Fibroblast of lung (primary cell): ENCODE data around the gene BANF2. TPM values are rescaled to one million over a fixed set of nuclear protein-coding genes. Genes with fewer than 3 reads are reported as not detected.

ENCODE experiments used
- DNase-seq, 2 donors: peaks; one replicate each; pipeline versions ENCODE4 v3.0.0 to v3.0.0-alpha.2; 2010; ENCODE audit warnings: low read depth in 2 of 2
- H2AFZ ChIP-seq: 2 replicates; pipeline ENCODE4 v1.5.1; 2012; ENCODE audit warnings: low read length, control low read depth, inconsistent platforms
- H3K27ac ChIP-seq: 2 replicates; pipeline ENCODE4 v1.5.1; 2011; ENCODE audit warnings: low read length, control low read depth; ENCODE audit not compliant: insufficient read depth
- H3K27me3 ChIP-seq: 2 replicates; pipeline ENCODE4 v1.5.1; 2011; ENCODE audit warnings: mild to moderate bottlenecking, low read length; ENCODE audit not compliant: control insufficient read depth, insufficient read depth
- H3K36me3 ChIP-seq: 2 replicates; pipeline ENCODE4 v1.5.1; 2011; ENCODE audit warnings: low read length; ENCODE audit not compliant: control insufficient read depth, insufficient read depth
- H3K4me1 ChIP-seq: 2 replicates; pipeline ENCODE4 v1.5.1; 2011; ENCODE audit warnings: low read length; ENCODE audit not compliant: control insufficient read depth, insufficient read depth; ENCODE audit errors: extremely low read depth
- H3K4me2 ChIP-seq: 2 replicates; pipeline ENCODE4 v1.5.1; 2011; ENCODE audit warnings: low read length, control low read depth; ENCODE audit not compliant: insufficient read depth; ENCODE audit errors: extremely low read depth
- H3K4me3 ChIP-seq, 4 experiments: fragments of 200-600 bp in 1 of 4; sonication (generic) in 1 of 4; replicated peaks in 1 of 4; 2 replicates each; pipeline ENCODE4 v1.5.1; 2011 to 2016; ENCODE audit warnings: low read length in 4 of 4, low read depth in 3 of 4, mild to moderate bottlenecking in 3 of 4, control low read depth in 2 of 4, inconsistent platforms in 1 of 4, mixed read lengths in 1 of 4; ENCODE audit not compliant: insufficient read depth in 1 of 4; ENCODE audit errors: control extremely low read depth in 1 of 4
- H3K79me2 ChIP-seq: 2 replicates; pipeline ENCODE4 v1.5.1; 2012; ENCODE audit warnings: mild to moderate bottlenecking, low read length, inconsistent platforms; ENCODE audit not compliant: control insufficient read depth, insufficient read depth
- H3K9ac ChIP-seq: 2 replicates; pipeline ENCODE4 v1.5.1; 2011; ENCODE audit warnings: mild to moderate bottlenecking, low read length, control low read depth; ENCODE audit not compliant: insufficient read depth
- H3K9me3 ChIP-seq: 2 replicates; pipeline ENCODE4 v1.5.1; 2012; ENCODE audit warnings: low read depth, low read length; ENCODE audit not compliant: control insufficient read depth, insufficient read depth
- H4K20me1 ChIP-seq: 2 replicates; pipeline ENCODE4 v1.5.1; 2011; ENCODE audit warnings: low read length; ENCODE audit not compliant: control insufficient read depth, insufficient read depth; ENCODE audit errors: extremely low read depth
- CTCF ChIP-seq, 2 donors: IDR thresholded peaks in 1 of 2; conservative IDR thresholded peaks in 1 of 2; 1 replicate in 1 of 2; 2 replicates in 1 of 2; pipeline ENCODE4 v1.5.1; 2011 to 2012; ENCODE audit warnings: low read length in 2 of 2, control low read depth in 1 of 2, inconsistent platforms in 1 of 2, low read depth in 1 of 2, mild to moderate bottlenecking in 1 of 2
- EZH2 ChIP-seq: IDR thresholded peaks from 2 replicates; pipeline ENCODE4 v1.5.1; 2012; ENCODE audit warnings: low read length, control low read depth, mild to moderate bottlenecking; ENCODE audit errors: missing control alignments
- polyA plus RNA-seq, 2 donors: library from polyadenylated mRNA; depleted of rRNA in 1 of 2; stranded (reverse) in 1 of 2; unstranded in 1 of 2; fragments of >200 nt; gene quantifications; 2 replicates each; pipeline ENCODE4 v1.2.1, GENCODE V29; 2011 to 2012; ENCODE audit warnings: missing spikeins in 1 of 2
- total RNA-seq: library from RNA; depleted of rRNA; stranded (reverse); fragments of >200 nt; gene quantifications from 2 replicates; pipeline ENCODE4 v1.2.1, GENCODE V29; 2014

BANF2 gene
- total and polyA plus RNA-seq, 2 donors (not counting 1 experiment from before 2014, with no cell fraction given) = not detected

- Histone ChIP-seq H3K79me2 (peaks cover 92% of the 10 kb centered on the region), H3K27me3 (no peaks in the 10 kb centered on the region), H3K9ac (no peak overlapping the region), H3K4me2 (no peak overlapping the region), H3K36me3 (peaks cover 12% of the 10 kb centered on the region), H3K4me1 (peaks cover 20% of the 10 kb centered on the region), H4K20me1 (peaks cover 2% of the 10 kb centered on the region), H3K4me3 (no peak overlapping the region), H3K27ac (peak overlapping the region; percentile 24), H2AFZ (no peak overlapping the region), H3K9me3 (no peaks in the 10 kb centered on the region)
- no peak for DNase-seq
- TF ChIP-seq CTCF (conservative IDR thresholded peaks at IDR 0.05 in 1 of 2, IDR thresholded peaks at IDR 0.05 in 1 of 2; ENCODE audit: low read depth in 1 of 2, low read length in 2 of 2) (no peak), EZH2 (no peak)
Observed at GRCh38 chr20:17676942-17677341, 22.8 kb upstream of the BANF2 start.

GRCh38 chr20:17678295-17678694 is 21.5 kb upstream of the BANF2 start:
- H3K9me3 ChIP-seq = no peaks in the 10 kb centered on the region
- peaks cover 20% of the 10 kb centered on the region for H3K4me1 ChIP-seq
- H3K4me3 ChIP-seq = no peak overlapping the region
- no peak overlapping the region for H2AFZ ChIP-seq
- no peak overlapping the region for H3K4me2 ChIP-seq
- TF ChIP-seq EZH2 (no peak), CTCF (conservative IDR thresholded peaks at IDR 0.05 in 1 of 2, IDR thresholded peaks at IDR 0.05 in 1 of 2; ENCODE audit: low read depth in 1 of 2, low read length in 2 of 2) (no peak)
- H3K27ac ChIP-seq = no peak overlapping the region
- H3K9ac ChIP-seq = no peak overlapping the region
- no peaks in the 10 kb centered on the region for H3K27me3 ChIP-seq
- H3K36me3 ChIP-seq = peaks cover 10% of the 10 kb centered on the region
- H3K79me2 ChIP-seq = peaks cover 78% of the 10 kb centered on the region
- H4K20me1 ChIP-seq = peaks cover 2% of the 10 kb centered on the region
- DNase-seq = peak in 1 of 2 donors; percentile 15

GRCh38 chr20:17678886-17679285 is 20.9 kb upstream of the BANF2 start:
- H2AFZ ChIP-seq = no peak overlapping the region
- H3K27ac ChIP-seq = no peak overlapping the region
- H3K4me2 ChIP-seq = no peak overlapping the region
- H3K79me2 ChIP-seq = peaks cover 72% of the 10 kb centered on the region
- H3K9me3 ChIP-seq = no peaks in the 10 kb centered on the region
- peaks cover 2% of the 10 kb centered on the region for H3K27me3 ChIP-seq
- H4K20me1 ChIP-seq = peaks cover 2% of the 10 kb centered on the region
- H3K36me3 ChIP-seq = peaks cover 10% of the 10 kb centered on the region
- TF ChIP-seq EZH2 (no peak), CTCF (conservative IDR thresholded peaks at IDR 0.05 in 1 of 2, IDR thresholded peaks at IDR 0.05 in 1 of 2; ENCODE audit: low read depth in 1 of 2, low read length in 2 of 2) (no peak)
- H3K4me3 ChIP-seq = no peak overlapping the region
- H3K4me1 ChIP-seq = peaks cover 20% of the 10 kb centered on the region
- no peak overlapping the region for H3K9ac ChIP-seq
- no peak for DNase-seq
